Calu3 (cell line): ENCODE results near the gene NCOA4. TPM values are rescaled to one million over a fixed set of nuclear protein-coding genes. Genes with fewer than 3 reads are reported as not detected.

Experiments
- BruUV-seq: library from RNA; stranded (reverse); fragments of 400-500 nt; replicated peaks from 2 replicates; lab custom pipeline; 2021; lab: Mats Ljungman, UMichigan
- CTCF ChIA-PET: fragments of 300-600 bp; sonication (Branson Sonifier 250); formaldehyde crosslinking; loops from one replicate; lab custom pipeline; 2022; ENCODE audit warnings: antibody characterized with exemption; lab: Charles Lee
- DNase-seq: peaks from one replicate; pipeline ENCODE4 v3.0.0; 2022
- H3K27ac Mint-ChIP-seq: one replicate; pipeline ENCODE4 v1.8.0; 2022; ENCODE audit warnings: mixed read lengths; ENCODE audit not compliant: unreplicated experiment
- H3K27me3 Mint-ChIP-seq: one replicate; pipeline ENCODE4 v1.8.0; 2022; ENCODE audit warnings: mixed read lengths; ENCODE audit not compliant: unreplicated experiment
- H3K36me3 Mint-ChIP-seq: one replicate; pipeline ENCODE4 v1.8.0; 2022; ENCODE audit warnings: mild to moderate bottlenecking, moderate library complexity, mixed read lengths; ENCODE audit not compliant: insufficient read depth, unreplicated experiment
- H3K4me1 Mint-ChIP-seq: one replicate; pipeline ENCODE4 v1.8.0; 2022; ENCODE audit warnings: mild to moderate bottlenecking, low read depth, mixed read lengths; ENCODE audit not compliant: unreplicated experiment
- H3K4me3 Mint-ChIP-seq: one replicate; pipeline ENCODE4 v1.8.0; 2022; ENCODE audit warnings: mild to moderate bottlenecking, low read depth, moderate library complexity, mixed read lengths; ENCODE audit not compliant: unreplicated experiment
- H3K9me3 Mint-ChIP-seq: one replicate; pipeline ENCODE4 v1.8.0; 2022; ENCODE audit warnings: low read depth, mixed read lengths; ENCODE audit not compliant: unreplicated experiment
- CTCF ChIP-seq: fragments of 200-600 bp; IDR thresholded peaks from one replicate; pipeline ENCODE4 v1.8.0; 2022; ENCODE audit warnings: antibody characterized with exemption; ENCODE audit not compliant: unreplicated experiment
- intact Hi-C: fragments of 100-400 bp; cut with micrococcal nuclease; formaldehyde crosslinking; loops from one replicate; pipeline ENCODE4 v1.10.0; 2022; ENCODE audit not compliant: unreplicated experiment
- total RNA-seq: library from RNA; stranded (reverse); gene quantifications from 2 replicates; pipeline ENCODE4 v1.2.3, GENCODE V29; 2022

Gene NCOA4
- total RNA-seq, 1 experiment from 2014 or later, result 77.3 TPM

- Mint-ChIP-seq H3K4me1 (peaks cover 46% of the 10 kb centered on the region), H3K9me3 (no peaks in the 10 kb centered on the region), H3K27me3 (no peaks in the 10 kb centered on the region), H3K36me3 (peaks cover 18% of the 10 kb centered on the region), H3K4me3 (no peak overlapping the region), H3K27ac (no peak overlapping the region)
- BruUV-seq, result no TSS peak
- DNase-seq, result no peak
- no peak for TF ChIP-seq CTCF
- CTCF ChIA-PET, result no interaction called here
- intact Hi-C loops, result no loop called here
Measured at GRCh38 chr10:46016811-46017210, 13.6 kb downstream of the NCOA4 start.

- CTCF ChIA-PET, result no interaction called here
- Mint-ChIP-seq H3K36me3 (peaks cover 24% of the 10 kb centered on the region), H3K27me3 (no peaks in the 10 kb centered on the region), H3K27ac (no peak overlapping the region), H3K4me3 (no peak overlapping the region), H3K9me3 (no peaks in the 10 kb centered on the region), H3K4me1 (peaks cover 40% of the 10 kb centered on the region)
- intact Hi-C loops, result no loop called here
- no peak for DNase-seq
- no TSS peak for BruUV-seq
- no peak for TF ChIP-seq CTCF
Measured at GRCh38 chr10:46016190-46016589, 14.2 kb downstream of the NCOA4 start.

- CTCF ChIA-PET, result no interaction called here
- no peak for TF ChIP-seq CTCF
- intact Hi-C loops, result no loop called here
- Mint-ChIP-seq H3K27me3 (no peaks in the 10 kb centered on the region), H3K27ac (no peak overlapping the region), H3K4me1 (peaks cover 26% of the 10 kb centered on the region), H3K36me3 (peaks cover 36% of the 10 kb centered on the region), H3K9me3 (no peaks in the 10 kb centered on the region), H3K4me3 (no peak overlapping the region)
- no peak for DNase-seq
- no TSS peak for BruUV-seq
Measured at GRCh38 chr10:46014683-46015405, 15.6 kb downstream of the NCOA4 start.

- peaks cover 20% of the 10 kb centered on the region for H3K4me1 Mint-ChIP-seq
- H3K4me3 Mint-ChIP-seq, result no peak overlapping the region
- no peak for TF ChIP-seq CTCF
- no TSS peak for BruUV-seq
- no peaks in the 10 kb centered on the region for H3K9me3 Mint-ChIP-seq
- peaks cover 42% of the 10 kb centered on the region for H3K36me3 Mint-ChIP-seq
- H3K27me3 Mint-ChIP-seq, result no peaks in the 10 kb centered on the region
- CTCF ChIA-PET, result no interaction called here
- DNase-seq, result no peak
- H3K27ac Mint-ChIP-seq, result no peak overlapping the region
- intact Hi-C loops, result no loop called here
Measured at GRCh38 chr10:46014206-46014605, 16.2 kb downstream of the NCOA4 start.
